Suppressor macrophage (primary cell): ENCODE results near the gene PIGU.
"Not testable (repeated sequence)": the region's sequence is repeated elsewhere in the genome, so short reads cannot be mapped to it uniquely, and the experiment has no call there.

Source experiments
- DNase-seq, 4 experiments: peaks; one replicate each; pipeline ENCODE4 v3.0.0-alpha.2; 2020 to 2022

Gene PIGU

DNA sequence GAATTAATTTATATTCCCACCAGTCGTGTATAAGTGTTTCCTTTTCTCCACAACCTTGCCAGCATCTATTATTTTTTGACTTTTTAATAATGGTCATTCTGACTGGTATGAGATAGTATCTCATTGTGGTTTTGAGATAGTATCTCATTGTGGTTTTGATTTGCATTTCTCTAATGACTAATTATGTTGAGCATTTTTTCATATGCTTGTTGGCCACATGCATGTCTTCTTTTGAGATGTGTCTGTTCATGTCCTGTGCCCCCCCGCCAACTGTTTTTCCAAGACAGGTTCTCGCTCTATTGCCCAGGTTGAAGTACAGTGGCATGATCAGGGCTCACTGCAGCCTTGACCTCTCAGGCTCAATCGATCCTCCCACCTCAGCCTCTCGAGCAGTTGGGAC is 15.1 kb downstream of the PIGU start:
- not testable (repeated sequence) for DNase-seq

- DNase-seq, result not testable (repeated sequence)
Measured at GRCh38 chr20:34658654-34659053, 18.2 kb downstream of the PIGU start.

DNA sequence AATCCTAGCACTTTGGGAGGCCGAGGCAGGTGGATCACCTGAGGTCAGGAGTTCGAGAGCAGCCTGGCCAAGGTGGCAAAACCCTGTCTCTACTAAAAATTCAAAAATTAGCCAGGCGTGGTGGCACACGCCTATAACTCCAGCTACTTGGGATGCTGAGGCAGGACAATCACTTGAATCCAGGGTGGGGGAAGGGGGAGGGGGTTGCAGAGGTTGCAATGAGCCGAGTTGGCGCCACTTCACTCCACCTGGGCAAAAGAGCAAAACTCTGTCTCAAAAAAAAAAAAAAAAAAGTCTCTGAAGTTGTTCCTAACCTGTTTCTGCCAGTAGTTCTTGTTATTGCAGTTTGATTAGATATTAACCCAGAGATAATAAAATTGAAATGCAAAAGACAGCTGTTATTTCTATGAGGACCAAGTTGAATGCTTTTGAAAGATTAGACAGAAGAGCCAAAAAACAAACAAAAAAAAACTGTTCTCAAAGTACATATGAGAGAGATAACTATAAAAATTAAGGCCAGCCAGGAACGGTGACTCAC is 22.6 kb downstream of the PIGU start:
- DNase-seq, result no peak

DNA sequence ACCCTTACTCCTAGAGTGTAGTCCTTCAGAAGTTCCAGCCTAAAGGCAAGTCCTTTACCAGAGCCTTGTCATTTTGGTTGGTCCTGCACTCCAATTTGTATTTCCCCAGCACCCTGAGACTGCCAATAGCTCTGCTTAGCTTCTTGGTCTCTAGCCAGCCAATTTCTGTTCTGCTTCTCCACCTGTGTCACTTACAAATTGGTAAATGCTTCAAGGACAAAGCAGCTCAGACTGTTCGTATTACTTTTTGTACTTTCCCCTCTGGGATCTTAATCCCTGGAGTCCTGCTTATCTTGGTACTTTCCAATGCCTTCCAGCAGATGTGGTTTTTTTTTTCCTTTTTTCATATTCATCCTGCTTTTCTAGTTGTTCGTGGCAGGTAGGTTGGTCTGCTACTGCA is 25.7 kb downstream of the PIGU start:
- no peak for DNase-seq

DNA sequence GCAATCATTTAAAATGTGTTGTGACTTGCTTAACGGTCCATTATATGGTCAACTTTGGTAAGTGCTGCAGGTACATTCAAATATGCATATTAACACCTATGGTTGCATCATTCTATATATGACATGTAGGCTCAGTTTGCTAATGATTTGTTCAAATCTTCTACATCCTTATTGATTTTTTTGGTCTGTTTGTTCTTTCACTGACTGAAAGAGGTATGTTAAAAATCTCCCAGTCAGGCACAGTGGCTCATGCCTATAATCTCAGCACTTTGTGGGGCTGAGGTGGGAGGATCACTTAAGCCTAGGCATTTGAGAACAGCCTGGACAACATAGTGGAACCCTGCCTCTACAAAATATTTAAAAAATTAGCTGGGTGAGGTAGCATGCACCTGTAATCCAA is 29.2 kb downstream of the PIGU start:
- DNase-seq, result no peak

GRCh38 chr20:34644951-34645350 is 31.9 kb downstream of the PIGU start:
- no peak for DNase-seq

DNA sequence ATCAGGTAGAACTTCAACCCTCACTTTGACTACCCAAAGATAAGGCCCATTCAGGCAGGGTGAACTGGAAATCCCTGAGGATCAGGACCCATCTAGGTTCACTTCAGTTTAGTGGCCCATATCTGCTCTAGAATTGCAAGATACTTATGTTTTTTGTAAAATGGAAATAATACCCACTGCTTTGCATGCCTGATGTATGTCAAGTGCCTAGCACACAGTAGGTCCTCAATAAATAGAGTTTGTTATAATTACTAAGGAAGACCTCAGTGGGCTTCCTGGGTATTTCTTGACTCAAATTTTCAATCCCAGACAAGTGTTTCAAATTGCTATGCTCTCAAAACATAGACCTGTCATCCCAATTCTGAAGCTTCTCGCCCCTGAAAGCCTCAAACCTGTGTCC is 32.5 kb downstream of the PIGU start:
- no peak for DNase-seq

DNA sequence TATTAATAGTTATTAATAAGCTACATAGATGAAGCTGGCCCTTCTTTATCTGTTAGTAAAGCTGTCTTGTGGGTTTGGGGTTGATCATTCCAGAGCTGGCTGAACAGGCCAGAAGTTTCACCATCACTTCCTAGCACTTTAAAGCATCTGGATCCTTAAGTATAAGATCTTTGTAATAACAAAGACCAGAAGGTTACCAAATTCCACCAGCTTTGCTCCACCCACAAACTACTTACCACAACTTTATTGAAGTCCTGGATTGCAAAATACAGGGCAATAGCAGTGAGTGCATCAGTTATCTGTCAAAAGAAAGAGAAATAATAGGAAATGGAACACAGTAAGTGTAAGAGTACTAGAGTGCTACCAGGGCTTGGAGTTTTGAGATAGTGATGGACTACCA is 33.0 kb downstream of the PIGU start:
- DNase-seq, result peak; percentile 12 to 48 (median 34)

- no peak for DNase-seq
Measured at GRCh38 chr20:34642009-34642408, 34.9 kb downstream of the PIGU start.

- DNase-seq, result no peak
Measured at GRCh38 chr20:34639755-34640222, 37.1 kb downstream of the PIGU start.

GRCh38 chr20:34638532-34638931 is 38.4 kb downstream of the PIGU start:
- no peak for DNase-seq

GRCh38 chr20:34638039-34638292 is 38.9 kb downstream of the PIGU start:
- DNase-seq, result no peak

- no peak for DNase-seq
Measured at GRCh38 chr20:34637245-34638038, 39.5 kb downstream of the PIGU start.

DNA sequence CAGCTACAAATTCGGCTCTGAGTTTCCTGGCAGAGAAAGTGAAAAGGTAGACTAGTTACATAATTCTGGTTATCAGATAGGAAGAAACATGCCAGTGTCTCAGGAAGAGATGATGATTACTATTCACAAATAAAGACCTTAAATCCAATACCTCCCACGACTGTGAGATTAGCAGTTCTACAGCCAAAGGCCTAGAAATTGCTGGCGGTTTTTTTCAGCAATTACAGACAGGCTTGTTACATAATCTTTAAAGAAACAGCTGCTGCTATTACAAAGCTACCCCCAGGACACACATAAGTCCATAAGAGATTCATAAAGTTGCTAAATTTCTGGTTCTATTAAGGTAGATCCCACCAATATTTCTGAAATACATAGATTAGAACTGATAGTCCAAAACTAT is 40.2 kb downstream of the PIGU start:
- no peak for DNase-seq

DNA sequence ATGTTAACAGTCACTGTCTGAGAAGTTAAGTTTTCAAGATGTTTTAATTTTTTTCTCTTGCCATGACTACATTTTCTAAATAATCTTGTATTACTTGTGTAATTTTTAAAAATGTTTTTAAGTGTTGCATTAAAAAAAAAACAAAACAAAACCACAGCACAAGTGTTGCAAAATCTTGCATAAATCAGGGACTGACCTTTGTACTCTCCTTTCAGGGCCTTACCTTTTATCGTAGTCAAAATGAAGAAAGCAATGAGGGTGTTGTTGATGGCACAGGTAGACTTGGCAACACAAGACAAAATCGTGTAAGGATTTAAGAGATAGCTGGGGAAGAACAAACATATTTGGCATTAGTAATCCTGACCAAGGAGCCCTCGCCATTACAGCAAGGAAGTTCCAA is 42.5 kb downstream of the PIGU start:
- no peak for DNase-seq

- DNase-seq, result no peak
Measured at GRCh38 chr20:34632870-34633452, 43.9 kb downstream of the PIGU start.

DNA sequence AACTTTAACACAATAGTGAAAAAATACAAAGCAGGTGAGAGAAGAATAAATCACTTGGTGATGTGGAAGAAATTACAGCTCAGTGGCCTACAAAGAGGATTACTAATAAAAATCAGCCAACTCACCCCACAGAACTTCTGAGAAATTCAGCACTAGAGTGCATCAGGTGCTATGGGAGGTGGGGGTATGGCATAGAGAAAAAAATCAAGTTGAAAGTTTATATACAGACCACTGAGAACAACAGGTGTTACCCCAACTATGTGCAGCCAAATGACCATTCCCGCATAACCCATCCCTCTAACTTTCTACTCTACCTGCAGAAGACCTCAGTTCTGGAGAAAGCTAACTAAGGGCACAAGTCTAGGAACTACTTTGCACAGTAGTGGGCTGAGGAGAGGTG is 47.0 kb downstream of the PIGU start:
- DNase-seq, result no peak

- no peak for DNase-seq
Measured at GRCh38 chr20:34629342-34629741, 47.5 kb downstream of the PIGU start.

- DNase-seq, result no peak
Measured at GRCh38 chr20:34628026-34628425, 48.9 kb downstream of the PIGU start.

- no peak for DNase-seq
Measured at GRCh38 chr20:34627458-34627857, 49.4 kb downstream of the PIGU start.

- DNase-seq, result peak; percentile 11 to 38 (median 25)
Measured at GRCh38 chr20:34626992-34627391, 49.9 kb downstream of the PIGU start.

DNA sequence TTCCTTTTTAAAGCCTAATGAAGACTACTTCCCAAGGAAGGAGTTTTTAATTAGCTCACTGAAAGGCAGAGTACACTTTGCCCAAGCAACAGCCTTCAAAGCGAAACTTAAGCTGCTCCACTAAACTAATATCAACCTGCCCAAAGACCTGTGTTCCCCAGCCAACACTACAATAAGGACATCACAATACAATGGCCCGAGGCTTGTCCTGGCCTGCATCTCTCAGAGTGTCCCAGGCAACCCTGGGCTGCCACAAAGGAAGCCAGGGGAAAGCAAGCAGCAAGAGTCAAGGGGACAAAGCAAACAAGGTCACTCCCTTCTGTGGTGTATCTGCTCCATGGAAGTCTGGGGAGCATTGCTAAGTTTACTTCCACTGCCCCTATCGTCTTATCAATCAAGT is 52.3 kb downstream of the PIGU start:
- no peak for DNase-seq

DNA sequence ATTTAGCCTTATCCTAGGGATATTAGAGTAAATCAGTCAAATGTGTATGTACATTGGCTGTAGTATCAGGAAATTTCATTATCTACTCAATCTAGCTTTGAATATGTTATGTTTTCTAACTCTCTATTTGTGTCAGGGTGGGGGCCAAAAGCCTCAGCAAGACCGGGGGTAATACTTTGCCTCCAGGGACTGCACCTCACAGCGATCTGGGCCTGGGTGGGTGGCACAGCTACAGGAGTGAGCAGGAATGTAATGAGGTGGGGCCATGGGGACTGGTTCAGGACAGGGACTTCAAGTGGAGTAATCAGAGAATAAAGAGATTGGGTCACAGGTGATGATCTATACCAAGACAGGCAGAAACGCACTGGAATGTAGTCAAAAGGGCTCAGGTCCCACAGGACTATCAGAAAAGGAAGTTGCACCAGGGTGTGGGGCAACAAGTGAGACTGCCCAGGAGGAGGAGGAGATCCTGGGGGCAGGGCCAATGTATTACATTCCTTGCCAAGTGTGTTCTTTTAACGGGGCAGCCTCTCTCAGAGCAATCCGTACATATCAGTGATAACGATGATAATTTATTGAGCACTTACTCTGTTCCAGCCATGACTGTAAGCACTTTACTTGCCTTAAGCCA is 54.0 kb downstream of the PIGU start:
- peak; percentile 40 to 72 (median 66) for DNase-seq
